Raji (cell line): ENCODE measurements around the gene MARCHF3.

Source experiments
- POLR2A ChIP-seq: IDR thresholded peaks from 2 replicates; pipeline ENCODE4 v1.6.1; 2011; ENCODE audit warnings: low read depth, low read length, control low read depth; ENCODE audit not compliant: insufficient read depth

MARCHF3 gene

GRCh38 chr5:127002390-127002789 is 28.0 kb downstream of the MARCHF3 start:
- no peak for TF ChIP-seq POLR2A

- TF ChIP-seq POLR2A: no peak
Observed at GRCh38 chr5:127001621-127002296, 28.6 kb downstream of the MARCHF3 start.

DNA sequence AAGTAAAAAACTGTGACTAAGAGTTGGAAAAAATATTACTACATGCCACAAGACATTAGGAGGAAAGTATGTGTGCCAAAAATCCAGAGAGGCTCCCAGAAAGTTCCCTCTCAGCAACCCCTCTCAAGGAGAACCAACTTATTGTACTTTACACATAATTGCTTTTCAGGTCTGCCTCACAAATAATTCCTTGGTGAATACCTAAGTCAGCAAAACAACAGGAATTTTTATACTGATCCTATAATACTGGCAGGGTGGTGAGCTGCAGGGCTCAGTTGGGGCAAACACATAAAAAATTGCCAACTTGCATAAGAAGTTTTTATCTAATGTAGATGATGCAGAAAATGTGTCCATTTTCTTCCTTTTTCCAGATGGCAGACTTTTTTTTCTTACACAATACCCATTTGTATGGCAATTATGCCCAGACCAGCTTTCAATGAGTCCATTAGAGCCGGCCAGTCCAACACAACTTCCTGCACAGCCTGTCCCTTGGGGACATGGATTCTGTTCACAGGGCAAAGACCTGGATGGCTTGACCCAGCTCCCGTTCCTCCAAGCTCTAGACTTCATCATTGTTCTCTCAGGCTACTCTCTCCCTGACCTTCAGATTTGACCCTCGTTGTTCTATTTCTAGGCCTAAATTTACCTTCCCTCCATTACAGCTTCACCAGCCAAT is 31.3 kb downstream of the MARCHF3 start:
- no peak for TF ChIP-seq POLR2A

DNA sequence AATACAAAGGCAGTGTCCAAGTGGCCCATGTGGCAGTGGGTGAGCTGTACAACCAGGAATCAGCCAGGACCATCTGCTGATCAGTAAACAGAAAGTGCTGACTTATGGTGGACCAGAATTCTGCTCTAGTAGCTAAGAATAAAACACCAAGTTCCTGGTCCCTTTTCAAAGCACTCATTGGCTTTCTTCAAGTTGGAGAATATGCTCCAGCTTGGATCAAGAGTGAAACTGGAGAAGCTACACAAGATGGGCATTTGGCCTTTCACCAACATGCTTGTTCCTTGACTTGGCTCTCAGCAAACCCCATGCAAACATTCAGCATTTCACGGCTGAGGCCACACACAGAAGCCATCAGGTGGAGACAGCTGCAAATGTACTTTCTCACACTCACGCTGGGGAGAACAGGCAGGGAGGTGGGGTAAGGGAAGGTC is 32.1 kb downstream of the MARCHF3 start:
- TF ChIP-seq POLR2A: no peak

DNA sequence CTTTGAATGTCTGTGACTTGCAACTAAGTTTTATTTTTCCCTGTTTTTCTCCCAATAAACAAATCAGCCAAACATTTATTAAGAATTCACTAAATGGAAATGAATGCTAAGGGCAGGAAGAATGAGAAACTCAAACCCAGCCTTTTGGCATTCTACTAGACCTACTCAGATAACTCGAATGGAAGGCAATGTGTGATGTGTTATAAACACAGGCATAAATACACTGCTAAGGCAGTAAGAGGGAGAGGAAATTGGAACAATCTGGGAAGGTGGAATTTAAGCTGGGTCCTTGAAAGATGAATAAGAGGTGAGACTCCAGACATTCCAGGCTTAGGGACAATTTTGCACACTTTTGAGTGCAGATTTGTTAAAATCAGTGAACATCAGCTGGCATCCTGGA is 34.7 kb downstream of the MARCHF3 start:
- no peak for TF ChIP-seq POLR2A

DNA sequence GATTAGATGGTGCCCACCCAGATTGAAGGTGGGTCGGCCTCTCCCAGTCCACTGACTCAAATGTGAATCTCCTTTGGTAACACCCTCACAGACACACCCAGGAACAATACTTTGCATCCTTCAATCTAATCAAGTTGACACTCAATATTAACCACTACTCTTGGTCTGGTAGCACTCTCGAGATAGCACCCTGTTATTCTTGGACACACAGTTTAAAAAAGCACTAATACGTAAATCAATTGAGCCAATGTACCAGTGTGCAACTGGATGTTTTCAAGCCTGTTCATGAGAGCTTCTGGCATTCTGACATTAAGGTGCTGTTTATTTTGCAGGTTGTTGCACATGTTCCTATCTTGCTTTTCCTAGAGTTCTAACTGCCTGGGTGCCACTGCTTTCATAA is 35.3 kb downstream of the MARCHF3 start:
- TF ChIP-seq POLR2A: no peak

GRCh38 chr5:126994485-126994884 is 35.9 kb downstream of the MARCHF3 start:
- no peak for TF ChIP-seq POLR2A

DNA sequence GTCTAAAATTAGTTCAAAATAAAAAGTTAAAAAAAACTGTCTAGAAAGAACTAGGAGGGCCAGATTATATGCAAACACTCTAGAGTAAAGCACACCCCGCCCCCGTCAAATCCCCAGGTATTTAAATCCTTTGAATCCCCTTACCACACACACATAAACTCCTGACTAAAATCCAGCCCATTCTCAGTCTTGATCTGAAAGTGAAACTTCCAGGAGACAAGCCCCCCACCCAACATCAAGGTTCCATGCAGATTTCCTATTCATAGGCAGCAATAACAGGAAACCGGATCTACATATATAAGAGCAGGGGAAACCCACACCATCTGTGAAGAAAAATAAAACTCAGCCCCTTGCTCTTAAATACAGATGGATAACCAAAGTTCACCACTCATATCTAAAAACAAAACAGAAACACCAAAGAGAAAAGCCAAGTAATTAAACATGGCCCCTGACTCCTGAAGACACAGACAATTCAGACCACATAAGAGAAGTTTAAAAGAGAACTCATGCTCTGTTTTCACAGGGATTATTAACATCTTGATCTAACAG is 42.3 kb downstream of the MARCHF3 start:
- 0 out of 2 replicates have a peak, but pooled peaks have one; percentile 18 for TF ChIP-seq POLR2A

DNA sequence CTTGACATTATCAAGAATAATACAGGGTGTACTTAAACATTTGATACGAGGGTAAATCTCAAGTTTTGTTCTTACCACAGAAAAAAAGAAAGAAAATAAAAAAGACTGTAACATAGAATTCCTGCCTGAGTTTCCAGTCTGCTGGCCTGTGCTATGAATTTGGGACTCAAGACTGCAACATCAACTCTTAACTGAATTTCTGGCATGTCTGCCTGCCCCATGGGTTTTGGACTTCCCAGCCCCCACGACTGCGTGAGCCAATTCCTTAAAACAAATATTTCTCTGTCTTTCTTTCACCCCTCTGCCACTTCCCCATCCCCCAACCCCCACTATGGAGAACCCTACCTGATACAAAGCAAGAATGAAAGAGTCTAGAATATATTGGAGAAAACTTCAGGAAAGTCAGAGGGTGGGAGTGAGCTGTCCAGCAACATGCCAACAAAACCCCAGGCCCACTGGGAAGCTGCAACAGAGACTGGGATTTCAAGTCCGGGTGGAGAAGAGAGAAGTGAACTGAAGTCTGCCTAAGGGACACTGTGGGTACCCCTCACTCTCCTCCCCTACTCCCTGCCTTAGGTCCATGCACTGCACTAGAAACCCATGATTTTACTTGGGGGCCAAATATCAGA is 43.0 kb downstream of the MARCHF3 start:
- TF ChIP-seq POLR2A: no peak

GRCh38 chr5:126984632-126985031 is 45.7 kb downstream of the MARCHF3 start:
- TF ChIP-seq POLR2A: no peak

- TF ChIP-seq POLR2A: no peak
Observed at GRCh38 chr5:126983874-126984266, 46.5 kb downstream of the MARCHF3 start.

DNA sequence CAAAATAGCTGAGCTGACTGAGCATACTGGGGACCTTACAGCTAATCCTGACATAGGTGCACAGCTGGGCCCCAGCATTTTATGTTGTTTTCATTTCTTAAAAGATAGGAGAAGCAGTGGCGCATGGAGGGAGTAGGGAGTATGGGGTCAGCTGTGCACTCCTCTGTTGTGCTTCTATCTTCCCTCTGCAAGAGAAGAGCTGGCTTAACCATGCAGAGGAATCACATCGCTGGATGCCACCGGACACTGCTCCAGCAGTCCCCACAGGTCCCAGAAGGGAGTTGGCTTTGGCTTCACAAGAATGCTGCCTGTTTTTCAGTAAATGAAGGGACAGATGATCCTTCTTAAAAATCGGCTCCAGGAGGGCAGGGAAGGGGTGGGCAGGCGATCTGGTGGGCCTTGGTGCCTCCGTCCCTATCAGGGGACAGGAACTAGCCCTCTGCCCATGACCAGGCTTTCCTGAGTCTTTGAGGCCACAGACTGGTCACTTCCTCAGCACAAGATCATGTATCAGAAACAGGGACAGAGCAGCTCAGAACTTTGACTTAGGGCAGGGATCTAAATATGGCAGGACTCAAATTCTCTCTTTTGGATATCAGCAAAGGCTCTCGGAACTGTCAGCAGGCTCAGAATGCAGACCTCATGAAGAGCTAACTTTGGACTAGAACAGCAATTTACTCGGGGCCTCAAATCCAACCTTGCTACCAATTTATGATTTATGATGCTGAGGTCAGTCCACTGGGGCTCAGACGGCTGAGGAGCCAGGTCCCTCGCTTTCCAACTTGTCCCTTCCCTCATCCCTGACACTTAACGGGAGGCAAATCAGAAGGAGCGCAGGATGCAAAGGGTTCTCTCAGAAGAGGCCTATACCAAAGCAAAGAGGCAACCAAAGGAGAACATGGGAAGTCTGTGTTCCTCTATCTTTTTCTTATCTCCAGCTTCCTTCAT is 47.2 kb downstream of the MARCHF3 start:
- no peak for TF ChIP-seq POLR2A

DNA sequence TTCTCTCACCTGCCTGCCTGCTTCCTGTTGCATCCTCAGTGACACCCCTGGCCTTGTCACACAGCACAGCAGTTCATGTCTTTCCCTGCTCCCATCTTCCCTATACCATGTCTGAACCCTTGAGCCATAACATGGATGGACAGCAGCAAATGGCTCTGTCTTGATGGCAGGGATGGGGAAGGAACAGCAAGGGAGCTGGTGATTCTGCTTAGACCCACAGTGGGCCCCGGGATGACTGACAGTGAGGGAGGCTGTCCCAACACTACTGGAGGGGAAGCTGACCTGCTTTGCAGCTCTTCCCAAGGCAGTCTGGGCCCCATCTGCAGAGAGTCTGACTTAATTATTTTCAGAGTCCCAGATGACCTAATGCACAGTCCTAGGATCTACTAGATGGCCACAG is 48.2 kb downstream of the MARCHF3 start:
- no peak for TF ChIP-seq POLR2A

GRCh38 chr5:126981701-126982100 is 48.7 kb downstream of the MARCHF3 start:
- TF ChIP-seq POLR2A: no peak

GRCh38 chr5:126981222-126981621 is 49.1 kb downstream of the MARCHF3 start:
- TF ChIP-seq POLR2A: no peak
